DMS153 (cell line): ENCODE measurements around the gene IL19.

Experiments used
- DNase-seq: peaks from one replicate; lab custom pipeline; 2025; lab: John Stamatoyannopoulos, UW

IL19 gene

GRCh38 chr1:206863266-206863665 lies 92.7 kb downstream of the IL19 start:
- DNase-seq: peak; percentile 19

DNA sequence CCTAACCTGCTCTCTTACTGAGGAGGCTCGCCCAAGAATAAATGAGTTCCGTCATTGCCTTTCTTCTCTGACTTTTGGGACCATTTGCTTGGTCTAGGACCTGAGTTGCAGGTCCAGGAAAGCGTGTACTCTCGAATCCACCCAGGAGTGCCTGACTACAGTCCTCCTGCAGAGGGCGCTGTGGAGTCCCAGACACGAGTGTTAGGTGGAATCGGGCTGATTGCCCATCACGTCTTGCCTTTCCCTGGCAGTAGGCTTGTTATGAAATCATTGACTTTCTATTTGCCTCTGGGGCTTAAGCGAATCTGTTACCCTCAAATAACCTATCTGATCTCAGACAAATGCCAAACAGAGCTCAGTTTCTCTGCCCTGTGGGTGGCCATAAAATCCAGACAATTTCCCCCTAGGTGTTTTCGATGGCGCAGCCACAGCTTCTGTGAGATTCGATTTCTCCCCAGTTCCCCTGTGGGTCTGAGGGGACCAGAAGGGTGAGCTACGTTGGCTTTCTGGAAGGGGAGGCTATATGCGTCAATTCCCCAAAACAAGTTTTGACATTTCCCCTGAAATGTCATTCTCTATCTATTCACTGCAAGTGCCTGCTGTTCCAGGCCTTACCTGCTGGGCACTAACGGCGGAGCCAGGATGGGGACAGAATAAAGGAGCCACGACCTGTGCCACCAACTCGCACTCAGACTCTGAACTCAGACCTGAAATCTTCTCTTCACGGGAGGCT lies 94.5 kb downstream of the IL19 start, which contains the start of gene IL20:
Gene IL20 (plus strand): TSS at position 685 of the 733 bp plus-strand sequence. CDS start 230 bp downstream, outside the sequence.
- peak; percentile 77 for DNase-seq

- DNase-seq: no peak
Measured at GRCh38 chr1:206866062-206866461, 95.5 kb downstream of the IL19 start.

- no peak for DNase-seq
Measured at GRCh38 chr1:206867239-206867638, 96.7 kb downstream of the IL19 start.

DNA sequence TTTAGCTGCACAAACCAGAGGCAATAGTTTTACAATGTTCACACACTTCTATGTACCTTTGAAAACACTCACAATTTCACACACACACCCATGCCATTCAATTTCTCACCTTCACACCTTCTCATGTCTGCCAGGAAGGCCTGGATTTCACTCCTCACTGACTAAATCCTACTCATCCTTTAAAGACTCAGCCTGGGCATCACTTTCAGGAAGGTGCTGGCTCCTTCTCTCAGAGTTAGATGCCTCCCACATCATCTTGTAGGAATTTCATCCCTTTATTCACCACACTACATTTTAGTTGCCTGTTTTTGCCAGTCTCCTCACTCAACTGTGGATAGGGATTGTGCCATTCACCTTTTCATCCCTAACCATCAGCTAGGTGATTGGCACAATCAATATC lies 97.1 kb downstream of the IL19 start:
- DNase-seq: no peak

DNA sequence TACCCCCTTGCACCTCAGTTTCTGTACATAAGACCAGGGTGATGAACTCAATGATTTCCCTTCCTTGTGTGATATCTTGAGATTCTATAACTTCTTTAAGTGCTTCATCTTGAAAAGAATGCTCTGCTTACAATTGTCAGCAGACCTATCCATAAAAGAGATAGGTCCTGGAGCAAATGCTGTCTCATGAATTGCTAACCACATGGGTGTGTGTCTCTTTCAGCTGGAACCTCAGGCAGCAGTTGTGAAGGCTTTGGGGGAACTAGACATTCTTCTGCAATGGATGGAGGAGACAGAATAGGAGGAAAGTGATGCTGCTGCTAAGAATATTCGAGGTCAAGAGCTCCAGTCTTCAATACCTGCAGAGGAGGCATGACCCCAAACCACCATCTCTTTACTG lies 97.7 kb downstream of the IL19 start:
- no peak for DNase-seq

DNA sequence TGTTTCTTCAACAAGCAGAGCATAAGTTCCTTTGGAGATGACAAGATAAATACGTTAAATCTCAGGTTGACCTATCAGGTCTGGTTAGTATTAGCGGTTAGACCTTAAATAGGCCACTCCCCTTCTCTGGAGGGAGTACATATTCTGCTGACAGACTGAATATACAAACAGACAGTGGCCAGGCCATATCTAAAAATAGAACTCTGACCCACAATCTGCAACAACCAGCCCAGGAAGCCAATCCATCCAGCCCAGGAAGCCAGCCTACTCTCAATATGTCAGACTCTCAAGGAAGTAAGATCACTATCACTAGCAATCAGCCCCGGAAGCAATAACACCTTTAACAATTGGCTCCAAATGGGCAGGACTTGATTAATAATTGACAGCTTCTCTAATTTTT lies 101.6 kb downstream of the IL19 start:
- no peak for DNase-seq

GRCh38 chr1:206873603-206874188 lies 103.1 kb downstream of the IL19 start:
- no peak for DNase-seq

GRCh38 chr1:206875752-206876377 lies 105.3 kb downstream of the IL19 start:
- no peak for DNase-seq

DNA sequence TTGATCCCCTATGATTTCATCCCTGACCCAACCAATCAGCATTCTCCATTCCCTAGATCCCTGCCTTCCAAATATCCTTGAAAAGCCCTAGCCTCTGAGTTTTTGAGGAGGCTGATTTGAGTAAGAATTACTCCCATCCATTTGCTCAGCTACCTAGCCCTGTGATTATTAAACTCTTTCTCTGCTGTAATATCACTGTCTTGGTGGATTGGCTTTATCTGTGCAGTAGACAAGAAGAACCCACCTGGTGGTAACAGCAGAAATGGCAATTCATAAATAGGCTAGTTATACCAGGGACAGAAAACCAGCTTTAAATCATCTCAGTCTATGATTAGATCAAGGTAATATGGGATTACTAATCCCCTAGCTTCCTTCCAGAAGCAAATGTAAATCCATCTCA lies 107.9 kb downstream of the IL19 start:
- DNase-seq: no peak

DNA sequence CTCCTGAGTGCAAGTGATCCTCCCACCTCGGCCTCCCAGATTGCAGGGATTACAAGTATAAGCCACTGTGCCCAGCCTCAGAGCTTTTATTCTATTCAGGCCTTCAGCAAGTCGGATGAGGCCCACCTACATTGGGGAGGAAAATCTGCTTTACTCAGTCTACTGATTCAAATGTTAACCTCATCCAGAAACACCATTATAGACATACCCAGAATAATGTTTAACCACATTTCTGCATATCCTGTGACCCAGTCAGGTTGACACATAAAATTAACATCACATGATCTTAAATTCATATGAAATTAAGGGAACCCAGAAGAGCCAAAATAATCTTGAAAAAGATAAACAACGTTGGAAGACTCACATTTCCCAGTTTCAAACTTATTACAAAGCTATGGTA lies 109.7 kb downstream of the IL19 start:
- no peak for DNase-seq

- DNase-seq: no peak
Measured at GRCh38 chr1:206882555-206882954, 112.0 kb downstream of the IL19 start.

- DNase-seq: no peak
Measured at GRCh38 chr1:206883160-206883559, 112.6 kb downstream of the IL19 start.

DNA sequence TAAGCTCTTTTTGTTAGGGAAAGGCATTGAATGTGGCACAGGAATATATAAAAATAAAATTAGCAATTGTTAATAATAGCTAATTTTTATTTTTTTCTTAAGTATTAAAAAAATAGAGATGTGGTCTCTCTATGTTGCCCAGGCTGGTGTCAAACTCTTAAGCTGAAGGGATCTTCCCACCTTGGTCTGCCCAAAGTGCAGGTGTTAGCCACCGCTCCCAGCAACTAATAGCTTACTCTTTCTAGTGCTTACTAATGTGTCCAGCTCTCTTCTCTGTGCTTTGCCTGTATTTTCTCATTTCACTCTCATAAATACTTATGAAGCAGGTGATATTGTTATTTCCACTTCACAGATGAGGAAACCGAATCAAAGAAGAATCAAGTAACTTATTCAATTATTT lies 113.3 kb downstream of the IL19 start:
- no peak for DNase-seq

- DNase-seq: no peak
Measured at GRCh38 chr1:206885341-206886060, 114.9 kb downstream of the IL19 start.

GRCh38 chr1:206886831-206887230 lies 116.3 kb downstream of the IL19 start:
- no peak for DNase-seq

- no peak for DNase-seq
Measured at GRCh38 chr1:206887701-206888100, 117.1 kb downstream of the IL19 start.

DNA sequence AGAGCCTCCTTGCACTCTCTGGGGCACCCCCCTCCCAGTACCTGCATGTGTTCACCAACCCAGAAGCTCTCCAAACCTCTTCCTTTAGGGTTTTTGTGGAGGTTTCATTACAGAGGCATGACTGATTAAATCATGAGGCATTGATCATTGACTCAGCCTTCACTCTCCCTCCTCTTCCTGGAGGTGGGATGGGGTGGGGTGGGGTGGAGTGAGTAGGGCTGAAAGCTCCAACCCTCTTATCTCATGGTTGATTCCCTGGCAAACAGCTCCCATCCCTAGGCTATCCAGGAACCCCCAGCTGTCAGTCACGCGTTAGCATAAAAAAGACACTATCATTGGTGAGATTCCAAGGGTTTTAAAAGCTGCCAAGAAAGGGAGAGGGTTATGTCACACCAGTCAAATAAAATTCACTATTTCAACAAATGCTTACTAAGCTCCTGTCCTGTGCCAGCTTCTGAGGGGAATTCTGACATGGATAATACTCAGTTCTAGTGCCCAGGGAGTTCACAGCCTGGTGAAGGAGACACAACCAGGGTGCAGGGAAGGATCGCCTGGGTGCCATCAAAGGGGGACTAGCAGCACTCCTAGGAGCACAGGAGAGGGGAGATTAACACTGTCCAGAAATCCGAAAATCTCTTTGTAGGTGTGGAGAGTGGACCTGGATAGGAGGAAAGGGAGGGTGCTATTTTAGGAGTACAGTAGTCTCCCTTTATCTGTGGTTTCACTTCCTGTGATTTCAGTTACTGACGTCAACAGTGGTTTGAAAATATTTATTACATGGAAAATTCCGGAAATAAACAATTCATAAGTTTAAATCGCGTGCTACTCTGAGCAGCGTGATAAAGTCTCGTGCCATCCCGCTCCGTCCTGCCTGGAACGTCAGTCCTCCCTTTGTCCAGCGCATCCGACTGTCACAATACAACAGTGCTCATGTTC lies 119.8 kb downstream of the IL19 start:
- no peak for DNase-seq

- no peak for DNase-seq
Measured at GRCh38 chr1:206891412-206891811, 120.8 kb downstream of the IL19 start.
